ACHN (cell line): ENCODE results near the gene LRBA.

Experiments used
- DNase-seq: peaks from one replicate; pipeline ENCODE4 v3.0.0-alpha.2; 2015
- in situ Hi-C: cut with HindIII; loops from 2 replicates; pipeline ENCODE4 v1.10.0; 2017; ENCODE audit warnings: low sequenced_read_pairs, low pct_ligation_motif_present, low pct_unique_long_range_greater_than_20kb

Gene LRBA

GRCh38 chr4:150323406-150324325 lies 691.4 kb downstream of the LRBA start:
- in situ Hi-C loops, result no loop called here
- no peak for DNase-seq

GRCh38 chr4:150322646-150323045 lies 692.4 kb downstream of the LRBA start:
- DNase-seq, result no peak
- in situ Hi-C loops, result no loop called here

GRCh38 chr4:150321113-150321512 lies 694.0 kb downstream of the LRBA start:
- in situ Hi-C loops, result no loop called here
- no peak for DNase-seq

GRCh38 chr4:150318971-150319370 lies 696.1 kb downstream of the LRBA start:
- no peak for DNase-seq
- in situ Hi-C loops, result no loop called here

- in situ Hi-C loops, result no loop called here
- no peak for DNase-seq
Observed at GRCh38 chr4:150318527-150318926, 696.6 kb downstream of the LRBA start.

GRCh38 chr4:150316332-150317205 lies 698.5 kb downstream of the LRBA start:
- DNase-seq, result peak; percentile 9
- in situ Hi-C loops, result no loop called here

- DNase-seq, result no peak
- in situ Hi-C loops, result no loop called here
Observed at GRCh38 chr4:150315691-150316090, 699.4 kb downstream of the LRBA start.

- in situ Hi-C loops, result no loop called here
- DNase-seq, result no peak
Observed at GRCh38 chr4:150315175-150315574, 699.9 kb downstream of the LRBA start.

- in situ Hi-C loops, result no loop called here
Observed at GRCh38 chr4:150314031-150314430, 701.1 kb downstream of the LRBA start.

GRCh38 chr4:150310159-150310895 lies 704.8 kb downstream of the LRBA start:
- in situ Hi-C loops, result no loop called here
- DNase-seq, result peak; percentile 59

More at GRCh38 chr4:150314031-150314430, 701.1 kb downstream of the LRBA start:
- no peak for DNase-seq

GRCh38 chr4:150308824-150309472 lies 706.1 kb downstream of the LRBA start:
- DNase-seq, result peak; percentile 38
- in situ Hi-C loops, result no loop called here

GRCh38 chr4:150306719-150307118 lies 708.4 kb downstream of the LRBA start:
- no peak for DNase-seq
- in situ Hi-C loops, result no loop called here

- peak; percentile 33 for DNase-seq
- in situ Hi-C loops, result no loop called here
Observed at GRCh38 chr4:150305995-150306394, 709.1 kb downstream of the LRBA start.

GRCh38 chr4:150302553-150302952 lies 712.5 kb downstream of the LRBA start:
- in situ Hi-C loops, result no loop called here
- peak; percentile 89 for DNase-seq

GRCh38 chr4:150299816-150300215 lies 715.3 kb downstream of the LRBA start:
- no peak for DNase-seq
- in situ Hi-C loops, result loop anchor here (25.0 kb wide), 1 partner anchor 562 kb away; no protein-coding TSS in a partner anchor

GRCh38 chr4:150297861-150298474 lies 717.1 kb downstream of the LRBA start:
- in situ Hi-C loops, result loop anchor here (25.0 kb wide), 1 partner anchor 564 kb away; no protein-coding TSS in a partner anchor
- peak; percentile 62 for DNase-seq

GRCh38 chr4:150289881-150290280 lies 725.2 kb downstream of the LRBA start:
- in situ Hi-C loops, result loop anchor here (25.0 kb wide), 1 partner anchor 572 kb away; no protein-coding TSS in a partner anchor
- DNase-seq, result no peak

- in situ Hi-C loops, result loop anchor here (25.0 kb wide), 1 partner anchor 573 kb away; no protein-coding TSS in a partner anchor
Observed at GRCh38 chr4:150289198-150289597, 725.9 kb downstream of the LRBA start.

More at GRCh38 chr4:150289198-150289597, 725.9 kb downstream of the LRBA start:
- no peak for DNase-seq
